Suppressor macrophage treated with lipopolysaccharide for 4 hours (primary cell): ENCODE measurements around the gene BAK1.
"Not testable (repeated sequence)": the region's sequence is repeated elsewhere in the genome, so short reads cannot be mapped to it uniquely, and the experiment has no call there.

Source experiments
- DNase-seq: peaks from one replicate; pipeline ENCODE4 v3.0.0-alpha.2; 2020

The BAK1 gene

GRCh38 chr6:33585403-33586107 lies 5.5 kb upstream of the BAK1 start:
- DNase-seq = peak; percentile 76

DNA sequence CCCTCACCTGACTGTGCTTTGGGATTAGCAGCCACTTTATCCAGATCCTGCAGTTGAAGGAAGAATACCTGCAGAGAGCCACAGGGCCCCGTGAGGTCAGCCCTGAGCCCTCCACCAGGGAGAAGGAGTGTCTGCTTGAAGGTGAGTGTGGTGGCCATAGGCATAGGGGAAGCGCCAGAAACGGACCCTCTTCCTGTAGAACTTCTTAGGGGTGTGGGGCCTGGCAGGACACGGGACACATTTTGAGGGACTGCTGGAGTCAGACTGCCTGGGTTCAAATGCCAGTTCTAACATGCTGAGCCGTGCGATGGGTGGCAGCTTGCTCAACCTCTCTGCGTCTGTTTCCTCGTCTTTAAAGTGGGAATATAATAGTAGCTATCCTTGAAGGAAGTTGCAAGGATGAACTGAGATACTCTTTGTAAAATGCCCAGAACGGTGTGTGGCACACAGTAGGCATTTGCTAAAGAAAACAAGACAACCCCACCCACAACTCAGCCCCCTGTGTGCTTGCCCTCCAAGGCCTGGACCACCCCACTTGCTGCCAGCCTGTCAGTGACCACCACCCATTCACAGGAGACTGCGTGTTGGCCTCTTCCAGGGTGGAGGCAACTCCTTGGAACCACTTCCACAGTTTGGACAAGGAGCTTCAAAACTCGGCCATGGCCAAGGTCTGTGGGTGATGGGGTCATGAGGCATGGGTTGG lies 4.8 kb upstream of the BAK1 start:
- DNase-seq = no peak

- no peak for DNase-seq
Measured at GRCh38 chr6:33583591-33584155, 3.6 kb upstream of the BAK1 start.

GRCh38 chr6:33581186-33581585 lies 1.1 kb upstream of the BAK1 start:
- no peak for DNase-seq

GRCh38 chr6:33578588-33579011 lies 1.5 kb downstream of the BAK1 start:
- DNase-seq = peak; percentile 39

DNA sequence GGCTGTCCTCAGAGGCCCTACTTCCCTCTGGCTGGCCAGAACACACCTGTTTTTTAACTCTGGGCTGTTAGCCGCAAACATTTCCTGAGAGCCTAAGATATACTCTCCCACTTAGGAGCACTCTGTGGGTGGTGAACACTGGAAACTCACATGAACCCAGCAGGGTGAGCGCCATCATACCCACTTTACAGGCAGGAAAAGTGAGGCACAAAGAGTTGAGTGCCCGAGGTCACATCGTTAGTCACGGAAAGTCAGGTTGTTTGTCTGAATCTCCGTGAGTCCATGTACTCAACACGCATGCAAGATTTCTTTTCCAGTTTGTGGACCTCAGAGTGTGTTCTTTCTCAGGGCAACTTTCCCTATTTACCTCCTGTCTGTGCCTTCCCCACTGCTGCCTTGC lies 1.9 kb downstream of the BAK1 start:
- no peak for DNase-seq

DNA sequence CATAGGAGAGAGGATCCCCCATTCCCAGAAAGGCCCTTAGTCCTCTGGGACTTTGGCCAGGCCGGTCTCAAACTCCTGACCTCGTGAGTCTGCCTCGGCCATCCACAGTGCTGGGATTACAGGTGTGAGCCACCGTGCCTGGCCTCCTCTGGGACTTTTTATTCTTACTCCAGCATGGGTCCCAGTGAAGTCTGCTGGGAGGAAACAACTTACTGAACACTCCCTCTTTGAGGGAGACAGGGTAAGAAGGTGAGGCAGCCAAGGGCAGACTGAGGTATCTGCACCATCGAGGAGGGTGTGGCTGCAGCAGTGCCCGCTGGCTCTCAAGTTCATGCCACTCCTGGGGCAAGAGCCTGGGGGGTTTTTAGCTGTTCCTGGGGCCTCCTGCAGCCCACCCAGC lies 2.4 kb downstream of the BAK1 start:
- no peak for DNase-seq

- DNase-seq = peak; percentile 72
Measured at GRCh38 chr6:33577106-33577535, 3.0 kb downstream of the BAK1 start.

GRCh38 chr6:33576668-33577067 lies 3.4 kb downstream of the BAK1 start:
- no peak for DNase-seq

- DNase-seq = no peak
Measured at GRCh38 chr6:33575211-33575610, 4.9 kb downstream of the BAK1 start.

GRCh38 chr6:33571637-33572316 lies 8.3 kb downstream of the BAK1 start:
- no peak for DNase-seq

DNA sequence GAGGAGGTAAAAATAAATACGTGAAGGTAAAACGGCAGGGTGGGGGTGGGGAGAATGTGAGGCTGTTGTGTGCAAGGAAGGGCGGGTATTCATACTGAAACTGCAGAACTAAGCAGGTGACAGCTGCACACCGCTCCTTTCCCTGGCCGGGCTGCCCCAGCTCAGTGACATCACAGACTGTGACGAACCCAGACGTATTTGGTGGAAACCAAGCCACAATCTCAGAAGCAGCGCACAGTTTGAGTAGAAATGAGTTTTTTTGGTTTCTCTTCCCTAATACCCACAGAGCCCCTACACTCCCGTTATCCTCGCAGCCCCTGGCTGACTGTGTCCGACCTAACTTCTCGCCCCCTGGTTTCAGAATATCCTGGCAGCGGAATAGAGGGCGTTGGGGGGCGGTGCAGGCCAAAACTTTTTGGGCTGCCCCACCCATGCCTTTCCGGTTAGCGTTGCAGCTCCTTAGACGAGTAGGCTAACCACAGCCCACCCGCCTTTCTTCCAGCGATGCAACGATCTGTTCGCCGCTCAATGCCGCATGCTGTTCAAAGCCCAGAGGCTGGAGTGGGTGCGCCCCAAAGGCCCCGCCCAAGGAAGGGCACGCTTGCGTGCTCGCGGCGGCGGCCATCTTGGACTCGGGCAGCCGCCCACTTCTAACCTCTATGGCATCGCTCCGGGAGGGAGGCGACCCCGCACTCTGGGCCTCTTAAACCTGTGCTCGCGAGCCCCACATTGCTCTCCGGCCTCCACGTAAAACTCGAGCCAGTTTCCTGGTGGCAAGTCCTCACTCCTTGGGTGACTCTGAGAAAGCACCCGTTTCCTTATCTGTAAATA lies 9.1 kb downstream of the BAK1 start:
- peak; percentile 81 for DNase-seq

GRCh38 chr6:33568826-33569570 lies 11.1 kb downstream of the BAK1 start:
- DNase-seq = no peak

DNA sequence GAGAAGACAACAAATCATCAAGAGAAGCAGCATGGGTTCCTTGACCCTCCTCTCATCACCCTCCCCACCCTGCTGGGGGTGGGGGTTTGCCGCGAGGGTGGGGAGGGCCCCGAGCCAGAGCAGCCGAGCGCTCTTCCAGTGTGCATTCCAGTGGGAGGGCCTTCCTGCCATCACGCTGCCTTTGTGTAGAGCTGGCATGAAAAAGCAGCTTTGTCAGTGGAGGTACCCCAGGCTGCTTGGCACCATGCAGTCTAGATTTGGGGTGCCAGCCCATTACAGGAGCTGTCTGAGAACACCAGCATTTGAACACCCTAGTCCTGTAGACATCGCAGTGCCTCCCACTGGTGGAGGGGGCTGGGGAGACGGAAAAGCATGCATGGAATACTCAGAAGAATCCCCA lies 12.2 kb downstream of the BAK1 start:
- no peak for DNase-seq

DNA sequence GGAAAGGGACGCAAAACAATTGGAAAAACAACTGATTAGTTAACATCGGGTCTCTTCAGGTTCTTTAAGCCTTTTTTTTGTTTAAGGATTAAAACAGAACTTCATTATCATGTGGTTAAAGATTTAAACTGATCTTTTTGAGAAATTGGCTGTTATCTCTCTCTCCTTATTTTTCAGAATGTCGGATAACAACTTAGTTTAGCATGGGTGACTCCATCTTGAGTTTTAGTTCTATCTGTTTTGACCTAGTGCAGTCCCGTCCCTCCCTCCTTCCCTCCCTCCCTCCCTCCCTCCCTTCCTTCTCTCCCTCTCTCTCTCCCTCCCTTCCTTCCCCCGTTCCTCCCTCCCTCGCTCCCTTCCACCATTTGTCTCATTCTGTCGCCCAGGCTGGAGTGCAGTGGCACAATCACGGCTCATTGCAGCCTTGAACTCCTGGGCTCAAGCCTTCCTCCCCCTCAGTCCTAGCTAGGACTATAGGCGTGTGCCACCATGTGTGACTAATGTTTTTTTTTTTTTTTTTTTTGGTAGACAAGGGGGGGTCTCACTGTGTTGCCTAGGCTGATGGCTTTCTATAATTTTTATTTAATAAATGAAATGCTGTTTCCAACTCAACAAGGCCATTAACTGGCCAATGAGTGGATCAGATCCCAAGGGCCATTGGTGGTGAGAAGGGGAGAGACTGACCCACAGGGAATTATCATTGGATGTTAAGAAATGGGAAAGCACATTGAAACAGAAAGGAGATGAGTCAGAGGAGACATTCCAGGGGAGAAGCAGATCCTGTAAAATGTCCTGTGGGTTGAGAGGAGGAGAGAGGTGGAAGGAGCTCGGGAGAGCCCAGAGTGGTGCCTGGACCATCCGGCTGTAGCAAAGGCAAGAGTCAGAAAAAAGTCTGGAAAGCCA lies 13.6 kb downstream of the BAK1 start:
- no peak for DNase-seq

DNA sequence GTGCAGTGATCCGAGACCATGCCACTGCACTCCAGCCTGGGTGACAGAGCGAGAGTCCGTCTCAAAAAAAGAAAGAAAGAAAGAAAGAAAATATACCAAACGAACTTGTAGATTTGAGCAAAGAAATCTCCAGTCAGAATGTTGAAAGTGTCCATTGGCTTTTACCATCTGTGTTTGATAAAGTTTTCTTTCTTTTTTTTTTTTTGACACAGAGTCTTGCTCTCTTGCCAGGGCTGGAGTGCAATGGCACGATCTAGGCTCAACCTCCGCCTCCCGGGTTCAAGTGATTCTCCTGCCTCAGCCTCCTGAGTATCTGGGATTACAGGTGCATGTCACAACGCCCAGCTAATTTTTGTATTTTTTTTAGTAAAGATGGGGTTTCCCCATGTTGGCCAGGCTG lies 21.3 kb downstream of the BAK1 start:
- DNase-seq = no peak

DNA sequence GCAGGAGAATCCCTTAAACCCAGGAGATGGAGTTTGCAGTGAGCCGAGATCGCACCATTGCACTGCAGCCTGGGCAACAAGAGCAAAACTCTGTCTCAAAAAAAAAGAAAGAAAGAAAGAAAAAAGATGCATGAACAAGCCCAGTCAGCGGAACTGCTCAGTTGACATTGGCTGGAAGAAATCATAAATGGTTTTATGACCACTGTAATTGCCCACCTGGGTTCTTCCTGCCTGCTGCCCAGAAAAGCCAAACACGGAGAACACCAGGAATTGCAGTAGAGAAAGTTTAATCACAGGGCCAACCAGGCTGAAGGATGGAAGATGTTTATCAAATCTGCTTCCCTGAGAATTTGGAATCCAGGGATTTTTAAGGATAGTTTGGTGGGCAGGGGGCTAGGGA lies 22.7 kb downstream of the BAK1 start:
- no peak for DNase-seq

- DNase-seq = not testable (repeated sequence)
Measured at GRCh38 chr6:33552883-33553282, 27.2 kb downstream of the BAK1 start.

GRCh38 chr6:33552252-33552651 lies 27.8 kb downstream of the BAK1 start:
- DNase-seq = no peak

DNA sequence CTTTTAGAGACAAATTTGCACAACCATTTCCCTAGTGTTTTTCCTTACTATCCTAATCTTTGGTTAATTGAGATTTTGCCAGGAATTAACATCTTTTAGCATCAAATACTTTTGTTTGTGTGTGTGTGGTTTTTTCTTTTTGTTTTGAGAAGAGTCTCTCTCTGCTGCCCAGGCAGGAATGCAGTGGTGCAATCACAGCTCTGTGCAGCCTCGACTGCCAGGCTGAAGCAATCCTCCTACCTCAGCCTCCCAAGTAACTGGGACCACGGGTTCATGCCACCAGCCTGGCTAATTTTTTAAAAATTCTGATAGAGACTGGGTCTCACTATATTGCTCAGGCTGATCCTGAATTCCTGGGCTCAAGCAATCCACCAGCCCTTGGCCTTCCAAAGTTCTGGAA lies 28.5 kb downstream of the BAK1 start:
- DNase-seq = no peak

GRCh38 chr6:33549896-33550295 lies 30.2 kb downstream of the BAK1 start:
- DNase-seq = no peak
